GM12878 (cell line): ENCODE data around the gene ASAP2. TPM values are rescaled to one million over a fixed set of nuclear protein-coding genes. Genes with fewer than 3 reads are reported as not detected.

ENCODE experiments used
- ATAC-seq: fragments of 200-7000 bp; cut with Tn5 transposase; 3 replicates; pipeline ENCODE4 v1.9.1; 2020; ENCODE audit warnings: mild to moderate bottlenecking, moderate library complexity
- BruUV-seq: library from RNA; stranded (reverse); fragments of 400-500 nt; replicated peaks from 2 replicates; lab custom pipeline; 2021; lab: Mats Ljungman, UMichigan
- CTCF ChIA-PET: fragments of 300-600 bp; sonication (Branson Sonifier 250); formaldehyde crosslinking; extraction: SDS; loops from one replicate; lab custom pipeline; 2021; ENCODE audit warnings: inconsistent platforms; lab: Yijun Ruan, JAX
- POLR2A ChIA-PET: fragments of 350-600 bp; formaldehyde crosslinking; extraction: SDS; loops from one replicate; lab custom pipeline; 2021; ENCODE audit warnings: inconsistent platforms; lab: Charles Lee
- RAD21 ChIA-PET: fragments of 300-600 bp; sonication (Branson Sonifier 250); formaldehyde crosslinking; loops from one replicate; lab custom pipeline; 2023; ENCODE audit warnings: antibody characterized with exemption; ENCODE audit not compliant: unreplicated experiment; lab: Charles Lee
- SMC1A ChIA-PET: fragments of 300-600 bp; sonication (Branson Sonifier 250); formaldehyde crosslinking; loops from one replicate; lab custom pipeline; 2023; ENCODE audit not compliant: unreplicated experiment, uncharacterized antibody; lab: Charles Lee
- DNase-seq: peaks from one replicate; pipeline ENCODE4 v3.0.0-alpha.2; 2011; ENCODE audit warnings: low read depth, low spot score
- FAIRE-seq: peaks from 3 replicates; lab custom pipeline; 2011; peaks lifted over from hg19 to GRCh38; lab: Jason Lieb, UNC
- H2AFZ ChIP-seq: 2 replicates; pipeline ENCODE4 v1.6.0; 2011; ENCODE audit warnings: low read depth, low read length, control low read depth; ENCODE audit not compliant: control insufficient read depth
- H3K27ac ChIP-seq: 2 replicates; pipeline ENCODE4 v1.5.1; 2011; ENCODE audit warnings: control low read depth; ENCODE audit not compliant: control insufficient read depth, insufficient read depth
- H3K27me3 ChIP-seq, 2 experiments: replicated peaks in 1 of 2; 2 replicates each; pipeline versions ENCODE4 v1.6.0 to v1.6.1; 2011; ENCODE audit warnings: low read length in 1 of 2; ENCODE audit not compliant: control insufficient read depth in 2 of 2, insufficient read depth in 2 of 2
- H3K36me3 ChIP-seq, 2 experiments: 2 replicates each; pipeline ENCODE4 v1.5.1; 2011; ENCODE audit warnings: low read length in 1 of 2; ENCODE audit not compliant: control insufficient read depth in 2 of 2, insufficient read depth in 2 of 2
- H3K4me1 ChIP-seq: 2 replicates; pipeline ENCODE4 v1.6.1; 2011; ENCODE audit warnings: mild to moderate bottlenecking, low read length, moderate library complexity, mixed read lengths; ENCODE audit not compliant: control insufficient read depth, insufficient read depth
- H3K4me2 ChIP-seq: 2 replicates; pipeline ENCODE4 v1.6.0; 2011; ENCODE audit warnings: control low read depth; ENCODE audit not compliant: control insufficient read depth, insufficient read depth
- H3K4me3 ChIP-seq: fragments of 200-600 bp; sonication (generic); 2 replicates; pipeline ENCODE4 v1.5.1; 2016
- H3K79me2 ChIP-seq: 2 replicates; pipeline ENCODE4 v1.6.0; 2011; ENCODE audit warnings: low read length; ENCODE audit not compliant: control insufficient read depth, insufficient read depth
- H3K9ac ChIP-seq: 2 replicates; pipeline ENCODE4 v1.8.0; 2011; ENCODE audit warnings: low read length, control low read depth, mixed read lengths; ENCODE audit not compliant: control insufficient read depth, insufficient read depth
- H3K9me3 ChIP-seq: replicated peaks from 3 replicates; pipeline ENCODE4 v1.5.1; 2011; ENCODE audit warnings: mild to moderate bottlenecking, low read length; ENCODE audit not compliant: control insufficient read depth, insufficient read depth
- H4K20me1 ChIP-seq: 2 replicates; pipeline ENCODE4 v1.6.0; 2011; ENCODE audit not compliant: control insufficient read depth, insufficient read depth
- CBX3 ChIP-seq: fragments of 200-600 bp; sonication (generic); IDR thresholded peaks from 2 replicates; pipeline ENCODE4 v1.6.1; 2016; ENCODE audit warnings: low read depth, borderline replicate concordance
- EGR1 ChIP-seq, 2 experiments: IDR thresholded peaks; 1 replicate in 1 of 2; 2 replicates in 1 of 2; pipeline ENCODE4 v1.6.1; 2011 to 2012; ENCODE audit warnings: low read depth in 2 of 2, low read length in 2 of 2, borderline replicate concordance in 1 of 2, mild to moderate bottlenecking in 1 of 2, moderate library complexity in 1 of 2
- EP300 ChIP-seq, 2 experiments: fragments of 150-350 bp in 1 of 2; IDR thresholded peaks; 2 replicates each; pipeline ENCODE4 v1.6.1; 2011 to 2012; ENCODE audit warnings: low read depth in 2 of 2, low read length in 2 of 2, borderline replicate concordance in 1 of 2, improper control_type of control experiment in 1 of 2, inconsistent platforms in 1 of 2; ENCODE audit not compliant: control insufficient read depth in 1 of 2
- GATAD2B ChIP-seq: fragments of 450-650 bp; conservative IDR thresholded peaks from 2 replicates; pipeline ENCODE4 v1.6.1; 2017; ENCODE audit warnings: low read depth, mild to moderate bottlenecking, moderate library complexity
- HDGF ChIP-seq: fragments of 450-650 bp; IDR thresholded peaks from 2 replicates; pipeline ENCODE4 v1.6.1; 2016; ENCODE audit warnings: antibody characterized with exemption
- KDM1A ChIP-seq: fragments of 200-600 bp; sonication (generic); IDR thresholded peaks from 2 replicates; pipeline ENCODE4 v1.6.1; 2016; ENCODE audit warnings: borderline replicate concordance
- NRF1 ChIP-seq: conservative IDR thresholded peaks from 2 replicates; pipeline ENCODE4 v1.6.1; 2011; ENCODE audit warnings: mild to moderate bottlenecking, low read depth, low read length, improper control_type of control experiment
- POLR2A ChIP-seq: IDR thresholded peaks from 2 replicates; pipeline ENCODE4 v1.6.1; 2011; ENCODE audit warnings: low read depth, mild to moderate bottlenecking, low read length
- SMC3 ChIP-seq: IDR thresholded peaks from 2 replicates; pipeline ENCODE4 v1.6.1; 2011; ENCODE audit warnings: low read length, improper control_type of control experiment, borderline replicate concordance
- SUZ12 ChIP-seq: fragments of 200-600 bp; sonication (generic); IDR thresholded peaks from one replicate; pipeline ENCODE4 v1.6.1; 2018; ENCODE audit warnings: antibody characterized with exemption, mild to moderate bottlenecking; ENCODE audit not compliant: unreplicated experiment
- TARDBP ChIP-seq: IDR thresholded peaks from 2 replicates; pipeline ENCODE4 v1.6.1; 2016; ENCODE audit warnings: borderline replicate concordance
- ZNF274 ChIP-seq: IDR thresholded peaks from one replicate; pipeline ENCODE4 v1.8.0; 2011; ENCODE audit not compliant: insufficient read length, insufficient read depth
- WGBS: methylation state at CpG from one replicate; pipeline ENCODE4 v1.1.6; 2016; ENCODE audit warnings: low lambda C conversion rate; ENCODE audit not compliant: insufficient replicate concordance, insufficient coverage; ENCODE audit errors: missing lambda C conversion rate; 5-methylcytosine and 5-hydroxymethylcytosine counted together
- in situ Hi-C: fragments of 300-500 bp; cut with MboI; formaldehyde crosslinking; loops from 9 replicates; pipeline ENCODE4 v1.14.3; 2018; ENCODE audit warnings: mixed read lengths
- intact Hi-C: fragments of 100-400 bp; cut with micrococcal nuclease; formaldehyde crosslinking; loops from one replicate; pipeline ENCODE4 v1.14.2; 2022; ENCODE audit not compliant: unreplicated experiment
- polyA plus RNA-seq, 11 experiments: library from polyadenylated mRNA; depleted of rRNA in 4 of 11; unstranded in 6 of 11; stranded (reverse) in 5 of 11; fragments of >200 nt; fragmentation: Nextera tagmentation in 4 of 11; fragmentation: Illumina TruSeq in 1 of 11; extraction: Ambion mirVana in 4 of 11; extraction: Trizol in 1 of 11; gene quantifications; 1 replicate in 1 of 11; 2 replicates in 10 of 11; pipeline versions ENCODE4 v1.2.1 to v1.2.3, GENCODE V29; 2011 to 2016; ENCODE audit warnings: inconsistent platforms in 2 of 11, missing spikeins in 2 of 11, low read depth in 1 of 11
- total RNA-seq, 4 experiments: library from RNA; depleted of rRNA in 3 of 4; stranded (reverse); fragments of >200 nt in 3 of 4; fragmentation: Illumina TruSeq in 1 of 4; extraction: Trizol in 1 of 4; gene quantifications; 2 replicates each; pipeline versions ENCODE4 v1.2.1 to v1.2.3, GENCODE V29; 2013 to 2021
- TF ChIP-seq, protein P1 (sequence below): IDR thresholded peaks from 2 replicates; pipeline ENCODE4 v1.6.1; 2011; ENCODE audit warnings: borderline replicate concordance, low read depth, mild to moderate bottlenecking, moderate library complexity, low read length; ENCODE audit not compliant: insufficient read depth, poor library complexity, severe bottlenecking
- TF ChIP-seq, protein P2 (sequence below): IDR thresholded peaks from 2 replicates; pipeline ENCODE4 v1.6.1; 2011; ENCODE audit warnings: low read depth, mild to moderate bottlenecking, low read length, moderate library complexity, borderline replicate concordance; ENCODE audit errors: extremely low read depth
- TF ChIP-seq, protein P3 (sequence below): fragments of 450-650 bp; IDR thresholded peaks from 2 replicates; pipeline ENCODE4 v1.6.1; 2017; ENCODE audit warnings: mild to moderate bottlenecking, moderate library complexity

ASAP2 gene
- total and polyA plus RNA-seq, 10 of the 15 experiments (the other 5 are each of a cell fraction or from before 2014, with no cell fraction given), result 0.05 to 0.27 (median 0.07) TPM; not detected in 4

DNA sequence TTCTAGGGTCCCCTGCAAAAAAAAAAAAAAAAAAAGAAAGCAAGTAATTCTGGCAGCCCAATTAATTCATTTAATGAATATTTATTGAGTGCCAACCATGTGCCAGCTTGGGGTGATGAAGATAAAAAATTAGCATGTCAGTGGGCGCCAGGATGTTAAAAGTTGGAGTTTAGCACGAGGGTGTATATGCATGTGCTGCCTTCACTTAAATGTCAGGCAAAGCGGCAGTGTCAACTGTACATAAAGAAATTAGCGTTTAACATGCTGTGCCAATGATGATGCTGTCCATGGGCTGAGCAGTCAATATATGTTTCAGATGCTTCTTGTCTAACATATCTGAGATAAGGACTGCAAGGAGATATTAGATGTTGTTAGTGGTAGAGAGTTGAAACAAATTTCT lies 49.5 kb downstream of the ASAP2 start (continued):
- TF ChIP-seq EGR1 (IDR thresholded peaks at IDR 0.05; ENCODE audit: borderline replicate concordance in 1 of 2, low read depth in 2 of 2, low read length in 2 of 2), result no peak
- no peak for TF ChIP-seq NRF1
- TF ChIP-seq, protein P1, sequence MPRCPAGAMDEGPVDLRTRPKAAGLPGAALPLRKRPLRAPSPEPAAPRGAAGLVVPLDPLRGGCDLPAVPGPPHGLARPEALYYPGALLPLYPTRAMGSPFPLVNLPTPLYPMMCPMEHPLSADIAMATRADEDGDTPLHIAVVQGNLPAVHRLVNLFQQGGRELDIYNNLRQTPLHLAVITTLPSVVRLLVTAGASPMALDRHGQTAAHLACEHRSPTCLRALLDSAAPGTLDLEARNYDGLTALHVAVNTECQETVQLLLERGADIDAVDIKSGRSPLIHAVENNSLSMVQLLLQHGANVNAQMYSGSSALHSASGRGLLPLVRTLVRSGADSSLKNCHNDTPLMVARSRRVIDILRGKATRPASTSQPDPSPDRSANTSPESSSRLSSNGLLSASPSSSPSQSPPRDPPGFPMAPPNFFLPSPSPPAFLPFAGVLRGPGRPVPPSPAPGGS, result no peak
- no peak for TF ChIP-seq SUZ12
- no peak for TF ChIP-seq EP300 (IDR thresholded peaks at IDR 0.05; ENCODE audit: borderline replicate concordance in 1 of 2, control insufficient read depth in 1 of 2, low read depth in 2 of 2, low read length in 2 of 2)

DNA sequence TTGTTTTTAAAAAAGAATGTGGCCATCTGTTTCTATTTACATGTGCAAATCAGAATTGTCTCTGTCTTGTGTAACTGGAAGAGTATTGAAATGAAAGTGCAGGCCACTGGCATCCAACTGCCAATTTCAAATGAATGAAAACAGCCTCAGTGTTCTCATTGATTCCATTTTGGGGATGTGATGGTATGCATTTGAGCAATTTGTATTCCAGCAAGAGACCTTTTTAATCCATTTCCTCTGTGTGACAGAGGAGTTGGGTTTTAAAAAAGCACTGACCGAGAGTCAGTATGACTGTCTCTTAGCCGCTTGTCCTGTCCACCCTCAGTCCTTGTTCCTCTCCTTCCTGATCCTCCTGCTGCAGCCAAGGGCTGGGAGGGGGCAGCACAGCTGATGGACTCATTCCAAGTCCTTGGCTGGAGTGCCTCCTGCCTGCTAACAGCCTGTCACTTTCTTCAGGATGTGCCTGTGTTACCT lies 50.0 kb downstream of the ASAP2 start:
- Histone ChIP-seq H4K20me1 (no peaks in the 10 kb centered on the region), H3K36me3 (no peaks in the 10 kb centered on the region), H3K4me2 (no peak overlapping the region), H3K27me3 (no peaks in the 10 kb centered on the region; a peak in 1 of 4 replicates), H3K4me3 (no peak overlapping the region), H3K4me1 (no peaks in the 10 kb centered on the region), H3K79me2 (no peaks in the 10 kb centered on the region), H3K27ac (no peak overlapping the region), H3K9me3 (no peaks in the 10 kb centered on the region), H3K9ac (no peak overlapping the region), H2AFZ (no peak overlapping the region)
- ATAC-seq, result no peak
- ChIA-PET RAD21 (no interaction called here), CTCF (interaction anchor here (1.3 kb wide), 1 partner anchor 115 kb away, joined by 3 read pairs; no protein-coding TSS in a partner anchor), SMC1A (no interaction called here), POLR2A (no interaction called here)
- intact Hi-C loops (no loop called here), in situ Hi-C loops (no loop called here)
- DNase-seq, result no peak
- 21% methylated on average over 2 of the region's 2 CpGs for WGBS
- no peak for FAIRE-seq
- BruUV-seq, result no TSS peak
- TF ChIP-seq POLR2A (no peak), GATAD2B (no peak), CBX3 (no peak), HDGF (no peak), SMC3 (no peak), ZNF274 (no peak), KDM1A (no peak), TARDBP (no peak)
- TF ChIP-seq, protein P2, sequence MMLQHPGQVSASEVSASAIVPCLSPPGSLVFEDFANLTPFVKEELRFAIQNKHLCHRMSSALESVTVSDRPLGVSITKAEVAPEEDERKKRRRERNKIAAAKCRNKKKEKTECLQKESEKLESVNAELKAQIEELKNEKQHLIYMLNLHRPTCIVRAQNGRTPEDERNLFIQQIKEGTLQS, result no peak
- TF ChIP-seq, protein P3, sequence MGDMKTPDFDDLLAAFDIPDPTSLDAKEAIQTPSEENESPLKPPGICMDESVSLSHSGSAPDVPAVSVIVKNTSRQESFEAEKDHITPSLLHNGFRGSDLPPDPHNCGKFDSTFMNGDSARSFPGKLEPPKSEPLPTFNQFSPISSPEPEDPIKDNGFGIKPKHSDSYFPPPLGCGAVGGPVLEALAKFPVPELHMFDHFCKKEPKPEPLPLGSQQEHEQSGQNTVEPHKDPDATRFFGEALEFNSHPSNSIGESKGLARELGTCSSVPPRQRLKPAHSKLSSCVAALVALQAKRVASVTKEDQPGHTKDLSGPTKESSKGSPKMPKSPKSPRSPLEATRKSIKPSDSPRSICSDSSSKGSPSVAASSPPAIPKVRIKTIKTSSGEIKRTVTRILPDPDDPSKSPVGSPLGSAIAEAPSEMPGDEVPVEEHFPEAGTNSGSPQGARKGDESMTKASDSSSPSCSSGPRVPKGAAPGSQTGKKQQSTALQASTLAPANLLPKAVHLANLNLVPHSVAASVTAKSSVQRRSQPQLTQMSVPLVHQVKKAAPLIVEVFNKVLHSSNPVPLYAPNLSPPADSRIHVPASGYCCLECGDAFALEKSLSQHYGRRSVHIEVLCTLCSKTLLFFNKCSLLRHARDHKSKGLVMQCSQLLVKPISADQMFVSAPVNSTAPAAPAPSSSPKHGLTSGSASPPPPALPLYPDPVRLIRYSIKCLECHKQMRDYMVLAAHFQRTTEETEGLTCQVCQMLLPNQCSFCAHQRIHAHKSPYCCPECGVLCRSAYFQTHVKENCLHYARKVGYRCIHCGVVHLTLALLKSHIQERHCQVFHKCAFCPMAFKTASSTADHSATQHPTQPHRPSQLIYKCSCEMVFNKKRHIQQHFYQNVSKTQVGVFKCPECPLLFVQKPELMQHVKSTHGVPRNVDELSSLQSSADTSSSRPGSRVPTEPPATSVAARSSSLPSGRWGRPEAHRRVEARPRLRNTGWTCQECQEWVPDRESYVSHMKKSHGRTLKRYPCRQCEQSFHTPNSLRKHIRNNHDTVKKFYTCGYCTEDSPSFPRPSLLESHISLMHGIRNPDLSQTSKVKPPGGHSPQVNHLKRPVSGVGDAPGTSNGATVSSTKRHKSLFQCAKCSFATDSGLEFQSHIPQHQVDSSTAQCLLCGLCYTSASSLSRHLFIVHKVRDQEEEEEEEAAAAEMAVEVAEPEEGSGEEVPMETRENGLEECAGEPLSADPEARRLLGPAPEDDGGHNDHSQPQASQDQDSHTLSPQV, result no peak
